Keratinocyte (primary cell): ENCODE results near the gene GALNT13. TPM values are rescaled to one million over a fixed set of nuclear protein-coding genes. Genes with fewer than 3 reads are reported as not detected.

Experiments
- DNase-seq: peaks from one replicate; pipeline ENCODE4 v3.0.0-alpha.2; 2011; ENCODE audit warnings: low read depth, missing footprints, low spot score
- FAIRE-seq: peaks from 2 replicates; lab custom pipeline; 2011; peaks lifted over from hg19 to GRCh38; lab: Jason Lieb, UNC
- H2AFZ ChIP-seq: 2 replicates; pipeline ENCODE4 v1.6.0; 2012; ENCODE audit warnings: low read length, control low read depth, inconsistent platforms; ENCODE audit not compliant: control insufficient read depth
- H3K27ac ChIP-seq: 2 replicates; pipeline ENCODE4 v1.5.1; 2011; ENCODE audit warnings: low read length; ENCODE audit not compliant: control insufficient read depth, insufficient read depth
- H3K27me3 ChIP-seq: 3 replicates; pipeline ENCODE4 v1.6.0; 2011; ENCODE audit warnings: low read length; ENCODE audit not compliant: control insufficient read depth, insufficient read depth; ENCODE audit errors: extremely low read depth
- H3K36me3 ChIP-seq, 2 experiments: 2 replicates in 1 of 2; 3 replicates in 1 of 2; pipeline ENCODE4 v1.5.1; 2011; ENCODE audit warnings: low read length in 2 of 2, mild to moderate bottlenecking in 1 of 2; ENCODE audit not compliant: control insufficient read depth in 2 of 2, insufficient read depth in 2 of 2; ENCODE audit errors: extremely low read depth in 1 of 2
- H3K4me1 ChIP-seq: 3 replicates; pipeline ENCODE4 v1.5.1; 2011; ENCODE audit warnings: low read length; ENCODE audit not compliant: control insufficient read depth, insufficient read depth; ENCODE audit errors: extremely low read depth
- H3K4me2 ChIP-seq: 3 replicates; pipeline ENCODE4 v1.6.0; 2011; ENCODE audit warnings: low read depth, low read length; ENCODE audit not compliant: control insufficient read depth, insufficient read depth; ENCODE audit errors: extremely low read depth
- H3K4me3 ChIP-seq, 3 experiments: fragments of 200-600 bp in 1 of 3; sonication (generic) in 1 of 3; 2 replicates in 2 of 3; 3 replicates in 1 of 3; pipeline ENCODE4 v1.5.1; 2011 to 2016; ENCODE audit warnings: low read length in 3 of 3, mild to moderate bottlenecking in 3 of 3, control low read depth in 2 of 3, inconsistent platforms in 1 of 3, low read depth in 1 of 3, mixed read lengths in 1 of 3, mixed run types in 1 of 3, moderate library complexity in 1 of 3; ENCODE audit not compliant: control insufficient read depth in 2 of 3, insufficient read depth in 2 of 3; ENCODE audit errors: extremely low read depth in 1 of 3
- H3K79me2 ChIP-seq: 2 replicates; pipeline ENCODE4 v1.6.0; 2012; ENCODE audit warnings: low read length; ENCODE audit not compliant: control insufficient read depth, insufficient read depth
- H3K9ac ChIP-seq: 3 replicates; pipeline ENCODE4 v1.6.0; 2011; ENCODE audit warnings: low read length; ENCODE audit not compliant: control insufficient read depth, insufficient read depth; ENCODE audit errors: extremely low read depth
- H3K9me1 ChIP-seq: 3 replicates; pipeline ENCODE4 v1.6.0; 2011; ENCODE audit warnings: low read length; ENCODE audit not compliant: control insufficient read depth, insufficient read depth; ENCODE audit errors: extremely low read depth
- H3K9me3 ChIP-seq: 2 replicates; pipeline ENCODE4 v1.5.1; 2012; ENCODE audit warnings: low read depth, low read length; ENCODE audit not compliant: control insufficient read depth
- H4K20me1 ChIP-seq: 3 replicates; pipeline ENCODE4 v1.6.0; 2011; ENCODE audit warnings: low read length; ENCODE audit not compliant: control insufficient read depth, insufficient read depth; ENCODE audit errors: extremely low read depth
- CTCF ChIP-seq, 3 experiments: IDR thresholded peaks in 1 of 3; conservative IDR thresholded peaks in 1 of 3; optimal IDR thresholded peaks in 1 of 3; 2 replicates in 2 of 3; 3 replicates in 1 of 3; pipeline versions ENCODE3 to v1.5.1; 2011; ENCODE audit warnings: low read length in 3 of 3, mild to moderate bottlenecking in 3 of 3, moderate library complexity in 2 of 3, control low read depth in 1 of 3, inconsistent platforms in 1 of 3; ENCODE audit not compliant: insufficient read depth in 2 of 3; ENCODE audit errors: extremely low read depth in 1 of 3
- EZH2 ChIP-seq: IDR thresholded peaks from one replicate; pipeline ENCODE4 v1.6.1; 2012; ENCODE audit warnings: inconsistent platforms, mild to moderate bottlenecking, low read length, moderate library complexity
- dilution Hi-C: fragments of 300-500 bp; cut with MboI; formaldehyde crosslinking; loops from one replicate; pipeline ENCODE4 v1.7.0; 2020; ENCODE audit warnings: low sequenced_read_pairs; ENCODE audit not compliant: extremely low pct_ligation_motif_present
- polyA plus RNA-seq, 5 experiments: library from polyadenylated mRNA; depleted of rRNA in 3 of 5; stranded (reverse) in 3 of 5; stranded (forward) in 1 of 5; unstranded in 1 of 5; fragments of >200 nt; gene quantifications; 1 replicate in 1 of 5; 2 replicates in 3 of 5; 3 replicates in 1 of 5; pipeline versions ENCODE4 v1.2.1 to v1.2.3, GENCODE V29; 2011 to 2012; ENCODE audit warnings: missing spikeins in 2 of 5, low read depth in 1 of 5, low replicate concordance in 1 of 5

The GALNT13 gene
- polyA plus RNA-seq, 1 donor (not counting 4 experiments of a cell fraction or from before 2014, with no cell fraction given), result not detected

GRCh38 chr2:154307007-154307406 is 435.3 kb downstream of the GALNT13 start:
- DNase-seq, result no peak
- no peaks in the 10 kb centered on the region for H4K20me1 ChIP-seq
- H3K4me3 ChIP-seq, result no peak overlapping the region
- no peaks in the 10 kb centered on the region for H3K27me3 ChIP-seq
- no peak overlapping the region for H3K27ac ChIP-seq
- H3K9me1 ChIP-seq, result no peaks in the 10 kb centered on the region
- TF ChIP-seq CTCF (optimal IDR thresholded peaks at IDR 0.05 in 1 of 3, IDR thresholded peaks at IDR 0.05 in 1 of 3, conservative IDR thresholded peaks at IDR 0.05 in 1 of 3; ENCODE audit: extremely low read depth in 1 of 3, insufficient read depth in 2 of 3, low read length in 3 of 3) (no peak), EZH2 (no peak)
- no peak overlapping the region for H3K4me2 ChIP-seq
- no peaks in the 10 kb centered on the region for H3K36me3 ChIP-seq
- FAIRE-seq, result no peak
- no peaks in the 10 kb centered on the region for H3K9me3 ChIP-seq
- no peak overlapping the region for H2AFZ ChIP-seq
- H3K79me2 ChIP-seq, result no peaks in the 10 kb centered on the region
- dilution Hi-C loops, result no loop called here
- H3K9ac ChIP-seq, result no peak overlapping the region
- H3K4me1 ChIP-seq, result no peaks in the 10 kb centered on the region

GRCh38 chr2:154324601-154325000 is 452.9 kb downstream of the GALNT13 start:
- Histone ChIP-seq H4K20me1 (no peaks in the 10 kb centered on the region), H3K4me1 (no peaks in the 10 kb centered on the region), H3K9me1 (no peaks in the 10 kb centered on the region), H3K27me3 (no peaks in the 10 kb centered on the region), H3K27ac (no peak overlapping the region), H3K4me2 (no peak overlapping the region), H3K36me3 (no peaks in the 10 kb centered on the region), H2AFZ (no peak overlapping the region), H3K79me2 (no peaks in the 10 kb centered on the region), H3K4me3 (no peak overlapping the region), H3K9me3 (peaks cover 2% of the 10 kb centered on the region), H3K9ac (no peak overlapping the region)
- TF ChIP-seq CTCF (optimal IDR thresholded peaks at IDR 0.05 in 1 of 3, IDR thresholded peaks at IDR 0.05 in 1 of 3, conservative IDR thresholded peaks at IDR 0.05 in 1 of 3; ENCODE audit: extremely low read depth in 1 of 3, insufficient read depth in 2 of 3, low read length in 3 of 3), result no peak
- TF ChIP-seq EZH2, result no peak
- dilution Hi-C loops, result no loop called here
- FAIRE-seq, result no peak
- no peak for DNase-seq
